Karpas-422 (cell line): ENCODE results near the gene CFHR5. TPM values are rescaled to one million over a fixed set of nuclear protein-coding genes. Genes with fewer than 3 reads are reported as not detected.
"Not testable (repeated sequence)": the region's sequence is repeated elsewhere in the genome, so short reads cannot be mapped to it uniquely, and the experiment has no call there.

Experiments
- DNase-seq: peaks from one replicate; pipeline ENCODE4 v3.0.0-alpha.2; 2015
- H2AFZ ChIP-seq: fragments of 200-600 bp; sonication (generic); 2 replicates; pipeline ENCODE4 v1.6.1; 2014; ENCODE audit warnings: antibody characterized with exemption, low read length, mixed read lengths
- H3K27ac ChIP-seq: fragments of 200-600 bp; sonication (generic); 2 replicates; pipeline ENCODE4 v1.5.1; 2014; ENCODE audit warnings: mild to moderate bottlenecking, low read length, moderate library complexity
- H3K27me3 ChIP-seq: fragments of 200-600 bp; sonication (generic); 2 replicates; pipeline ENCODE4 v1.6.1; 2014; ENCODE audit warnings: low read length, mixed read lengths
- H3K36me3 ChIP-seq: fragments of 200-600 bp; sonication (generic); 2 replicates; pipeline ENCODE4 v1.6.1; 2014; ENCODE audit warnings: low read length, mixed read lengths; ENCODE audit not compliant: insufficient read depth
- H3K4me1 ChIP-seq: fragments of 200-600 bp; sonication (generic); 2 replicates; pipeline ENCODE4 v1.6.1; 2014; ENCODE audit warnings: mild to moderate bottlenecking, low read length, mixed read lengths
- H3K4me2 ChIP-seq: fragments of 200-600 bp; sonication (generic); 2 replicates; pipeline ENCODE4 v1.6.1; 2014; ENCODE audit warnings: low read length, low read depth, mild to moderate bottlenecking; ENCODE audit not compliant: poor library complexity, severe bottlenecking
- H3K4me3 ChIP-seq: fragments of 200-600 bp; sonication (generic); 2 replicates; pipeline ENCODE4 v1.5.1; 2014; ENCODE audit warnings: mild to moderate bottlenecking, antibody characterized with exemption, low read length, mixed read lengths
- H3K79me2 ChIP-seq: fragments of 200-600 bp; sonication (generic); 2 replicates; pipeline ENCODE4 v1.6.1; 2014; ENCODE audit warnings: mild to moderate bottlenecking, low read length, mixed read lengths
- H3K9ac ChIP-seq: fragments of 200-600 bp; sonication (generic); 2 replicates; pipeline ENCODE4 v1.6.0; 2014; ENCODE audit warnings: low read length
- H3K9me2 ChIP-seq: fragments of 200-600 bp; sonication (generic), shearing (Covaris generic); replicated peaks from 2 replicates; pipeline ENCODE4 v1.6.0; 2014; ENCODE audit warnings: mild to moderate bottlenecking, low read length, moderate library complexity; ENCODE audit not compliant: insufficient read depth
- H3K9me3 ChIP-seq: fragments of 300-700, 200-600 bp; sonication (generic); 2 replicates; pipeline ENCODE4 v1.6.1; 2014; ENCODE audit warnings: low read length, mixed read lengths
- H4K20me1 ChIP-seq: fragments of 200-600 bp; sonication (generic); 2 replicates; pipeline ENCODE4 v1.6.1; 2014; ENCODE audit warnings: mild to moderate bottlenecking, antibody characterized with exemption, low read length, low read depth; ENCODE audit not compliant: insufficient read depth
- total RNA-seq: library from RNA; depleted of rRNA; stranded (reverse); fragments of >200 nt; shearing (Covaris generic); gene quantifications from 2 replicates; pipeline ENCODE4 v1.2.3, GENCODE V29; 2014; ENCODE audit warnings: low replicate concordance

CFHR5 gene
- total RNA-seq, 1 experiment from 2014 or later: not detected

GRCh38 chr1:196960854-196961253 is 16.5 kb upstream of the CFHR5 start:
- H4K20me1 ChIP-seq: no peaks in the 10 kb centered on the region

GRCh38 chr1:196970182-196970581 is 7.2 kb upstream of the CFHR5 start:
- no peak overlapping the region for H2AFZ ChIP-seq
- no peaks in the 10 kb centered on the region for H3K9me3 ChIP-seq
- H3K4me1 ChIP-seq: no peaks in the 10 kb centered on the region
- H4K20me1 ChIP-seq: no peaks in the 10 kb centered on the region
- no peaks in the 10 kb centered on the region for H3K36me3 ChIP-seq
- H3K27ac ChIP-seq: no peak overlapping the region
- no peak overlapping the region for H3K9ac ChIP-seq
- H3K79me2 ChIP-seq: no peaks in the 10 kb centered on the region
- no peak for DNase-seq
- no peak overlapping the region for H3K4me3 ChIP-seq
- no peaks in the 10 kb centered on the region for H3K27me3 ChIP-seq
- no peak overlapping the region for H3K4me2 ChIP-seq
- H3K9me2 ChIP-seq: no peaks in the 10 kb centered on the region

More at GRCh38 chr1:196960854-196961253, 16.5 kb upstream of the CFHR5 start:
- Histone ChIP-seq H3K9me3 (no peaks in the 10 kb centered on the region), H3K9me2 (no peaks in the 10 kb centered on the region), H3K27ac (no peak overlapping the region), H3K27me3 (no peaks in the 10 kb centered on the region), H3K79me2 (no peaks in the 10 kb centered on the region), H2AFZ (no peak overlapping the region), H3K4me1 (no peaks in the 10 kb centered on the region), H3K9ac (no peak overlapping the region), H3K36me3 (no peaks in the 10 kb centered on the region), H3K4me2 (no peak overlapping the region), H3K4me3 (no peak overlapping the region)
- no peak for DNase-seq

- no peak overlapping the region for H3K27ac ChIP-seq
Measured at GRCh38 chr1:196976278-196976677, 1.1 kb upstream of the CFHR5 start.

GRCh38 chr1:196980859-196981258 is 3.5 kb downstream of the CFHR5 start:
- Histone ChIP-seq H3K36me3 (no peaks in the 10 kb centered on the region), H3K9ac (no peak overlapping the region), H3K4me2 (no peak overlapping the region)

More at GRCh38 chr1:196976278-196976677, 1.1 kb upstream of the CFHR5 start:
- Histone ChIP-seq H3K36me3 (no peaks in the 10 kb centered on the region), H3K79me2 (no peaks in the 10 kb centered on the region), H2AFZ (no peak overlapping the region), H3K4me3 (no peak overlapping the region), H3K27me3 (no peaks in the 10 kb centered on the region), H3K9me2 (no peaks in the 10 kb centered on the region), H4K20me1 (no peaks in the 10 kb centered on the region), H3K4me1 (no peaks in the 10 kb centered on the region), H3K4me2 (no peak overlapping the region), H3K9ac (no peak overlapping the region), H3K9me3 (no peaks in the 10 kb centered on the region)
- DNase-seq: no peak

GRCh38 chr1:196982247-196982646 is 4.9 kb downstream of the CFHR5 start:
- H3K9me3 ChIP-seq, H3K9ac ChIP-seq, H3K9me2 ChIP-seq, DNase-seq, H3K27me3 ChIP-seq, H4K20me1 ChIP-seq, H3K4me2 ChIP-seq, H3K79me2 ChIP-seq, H3K4me3 ChIP-seq, H3K4me1 ChIP-seq, H3K27ac ChIP-seq, H2AFZ ChIP-seq, H3K36me3 ChIP-seq: not testable (repeated sequence)

More at GRCh38 chr1:196980859-196981258, 3.5 kb downstream of the CFHR5 start:
- Histone ChIP-seq H3K9me3 (no peaks in the 10 kb centered on the region), H3K79me2 (no peaks in the 10 kb centered on the region), H4K20me1 (no peaks in the 10 kb centered on the region), H3K4me3 (no peak overlapping the region), H3K4me1 (no peaks in the 10 kb centered on the region), H3K27me3 (no peaks in the 10 kb centered on the region), H2AFZ (no peak overlapping the region), H3K9me2 (no peaks in the 10 kb centered on the region), H3K27ac (no peak overlapping the region)
- no peak for DNase-seq

GRCh38 chr1:196991919-196992651 is 14.7 kb downstream of the CFHR5 start:
- not testable (repeated sequence) for H3K4me2 ChIP-seq, H3K9me2 ChIP-seq, DNase-seq, H3K27ac ChIP-seq, H3K36me3 ChIP-seq, H4K20me1 ChIP-seq, H3K9me3 ChIP-seq, H2AFZ ChIP-seq, H3K27me3 ChIP-seq, H3K4me3 ChIP-seq, H3K79me2 ChIP-seq, H3K4me1 ChIP-seq, H3K9ac ChIP-seq

GRCh38 chr1:196993916-196994315 is 16.6 kb downstream of the CFHR5 start:
- H4K20me1 ChIP-seq: no peaks in the 10 kb centered on the region
- no peak overlapping the region for H3K4me2 ChIP-seq
- no peak for DNase-seq
- H3K9me2 ChIP-seq: no peaks in the 10 kb centered on the region
- no peaks in the 10 kb centered on the region for H3K27me3 ChIP-seq
- H3K27ac ChIP-seq: no peak overlapping the region
- H3K9me3 ChIP-seq: no peaks in the 10 kb centered on the region
- no peak overlapping the region for H3K9ac ChIP-seq
- no peaks in the 10 kb centered on the region for H3K4me1 ChIP-seq
- no peak overlapping the region for H3K4me3 ChIP-seq
- H3K36me3 ChIP-seq: no peaks in the 10 kb centered on the region
- H3K79me2 ChIP-seq: no peaks in the 10 kb centered on the region
- H2AFZ ChIP-seq: no peak overlapping the region

GRCh38 chr1:196997423-196997822 is 20.1 kb downstream of the CFHR5 start:
- H3K4me1 ChIP-seq: no peaks in the 10 kb centered on the region
- H3K27me3 ChIP-seq: no peaks in the 10 kb centered on the region
- H3K79me2 ChIP-seq: no peaks in the 10 kb centered on the region
- no peak overlapping the region for H3K9ac ChIP-seq
- no peak overlapping the region for H3K4me3 ChIP-seq
- H3K9me3 ChIP-seq: no peaks in the 10 kb centered on the region
- H3K9me2 ChIP-seq: no peaks in the 10 kb centered on the region
- no peak overlapping the region for H3K27ac ChIP-seq
- no peak overlapping the region for H3K4me2 ChIP-seq
- H2AFZ ChIP-seq: no peak overlapping the region
- H4K20me1 ChIP-seq: no peaks in the 10 kb centered on the region
- no peaks in the 10 kb centered on the region for H3K36me3 ChIP-seq
- DNase-seq: no peak
